Right ventricle myocardium superior (tissue), 1 donor: ENCODE results near the gene PKHD1. TPM values are rescaled to one million over a fixed set of nuclear protein-coding genes. Genes with fewer than 3 reads are reported as not detected.

Experiments
- ATAC-seq: fragments of 200-7000 bp; cut with Tn5 transposase; one replicate; pipeline ENCODE4 v1.9.1; 2020; ENCODE audit warnings: mild to moderate bottlenecking; ENCODE audit not compliant: poor library complexity
- DNase-seq: peaks from one replicate; pipeline ENCODE4 v3.0.0-alpha.2; 2020
- intact Hi-C: fragments of 100-400 bp; cut with DNase I; formaldehyde crosslinking; loops from one replicate; pipeline ENCODE4 v1.11.2; 2022
- total RNA-seq: library from RNA; stranded (reverse); fragmentation: NEBNext Ultra II Directional; extraction: Animal tissue kit (Norgen Biotek cat#: 25700); gene quantifications from one replicate; pipeline ENCODE4 v1.2.1, GENCODE V29; 2021
- donor health status: DM: no; HTN: yes; CAD: no; lungs with severe emphysema.

The PKHD1 gene
- total RNA-seq, 1 donor from 2014 or later, result not detected

DNA sequence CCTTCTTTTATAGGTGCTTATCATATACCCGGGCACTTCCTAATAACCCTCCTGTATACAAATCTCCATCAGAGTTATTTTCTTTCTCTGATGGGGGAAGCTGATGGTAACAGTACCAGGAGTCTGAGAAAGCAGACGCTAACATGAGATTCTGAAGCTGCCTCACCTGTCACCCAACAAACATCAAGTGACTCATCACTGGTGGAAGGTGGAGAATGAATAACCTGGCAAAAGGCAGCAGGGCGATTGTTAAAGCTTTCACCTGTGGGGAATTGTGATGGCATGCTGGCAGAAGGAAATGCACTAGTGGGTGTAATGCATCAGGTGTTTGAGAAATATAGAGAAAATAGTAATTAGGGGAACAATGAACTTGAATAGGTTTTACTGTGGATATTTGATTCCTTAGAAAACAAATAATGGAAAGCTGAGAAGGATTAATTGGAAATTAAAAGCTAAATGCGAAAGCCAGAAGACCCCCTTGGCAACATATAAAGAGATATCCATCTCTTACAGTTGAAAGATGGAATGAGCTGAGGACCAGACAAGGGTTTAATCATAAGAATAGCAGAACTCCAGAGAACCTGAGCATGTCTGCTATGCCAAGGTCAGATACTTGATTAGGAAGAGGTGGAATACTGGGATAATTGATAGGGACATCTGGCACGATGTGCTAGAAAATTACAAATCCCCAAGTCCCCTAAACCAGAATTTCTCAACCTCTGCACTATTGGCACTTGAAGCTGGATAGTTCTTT, 517.1 kb downstream of the PKHD1 start:
- intact Hi-C loops, result no loop called here
- ATAC-seq (no peak), DNase-seq (no peak)

DNA sequence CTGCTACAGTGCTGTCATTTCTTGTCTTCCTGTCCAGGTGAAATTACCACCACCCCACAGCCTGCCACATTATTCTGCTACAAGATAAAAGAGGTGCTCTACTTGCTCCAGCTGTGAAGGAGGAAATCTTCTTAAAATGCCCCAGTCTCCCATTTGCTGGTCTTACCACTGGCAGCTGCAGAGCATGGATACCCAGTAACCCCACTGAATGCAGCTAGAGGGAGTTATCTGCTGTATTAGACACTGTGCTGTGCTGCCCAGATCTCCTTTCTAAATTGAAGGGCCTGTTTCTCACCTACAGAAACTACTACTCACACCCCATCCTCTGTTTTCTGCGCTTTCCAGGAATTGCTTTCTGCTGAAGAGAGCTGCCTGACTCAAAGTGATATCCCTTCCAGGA, 517.8 kb downstream of the PKHD1 start:
- intact Hi-C loops, result no loop called here
- DNase-seq (no peak), ATAC-seq (no peak)

DNA sequence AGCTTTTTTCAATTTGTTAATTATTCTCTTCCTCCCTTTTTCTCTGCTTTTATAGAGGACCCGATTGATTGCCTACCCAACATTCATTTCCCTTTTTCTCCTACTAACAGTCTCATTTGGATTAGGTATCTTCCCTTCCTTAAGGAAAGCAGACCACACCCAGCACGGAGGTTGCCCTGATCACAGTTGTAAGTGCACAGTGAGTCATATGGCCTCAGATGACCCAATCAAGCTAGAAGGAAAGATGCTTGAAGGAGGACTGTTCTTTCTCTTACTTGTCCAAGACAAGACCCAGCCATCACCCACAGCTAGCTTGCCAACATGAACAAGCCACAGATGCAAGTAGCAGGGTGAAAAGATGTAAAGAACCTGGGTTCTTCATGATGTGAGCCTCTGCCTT, 518.6 kb downstream of the PKHD1 start:
- no peak for DNase-seq
- intact Hi-C loops, result no loop called here
- no peak for ATAC-seq

GRCh38 chr6:51565472-51565871, 521.9 kb downstream of the PKHD1 start:
- intact Hi-C loops, result no loop called here
- DNase-seq (no peak), ATAC-seq (no peak)

Other genes with a start within 250 kb of the PKHD1 start
- not detected for gene IL17A, start 98.8 kb upstream of the PKHD1 start, total RNA-seq
- not detected for gene IL17F, start 156.9 kb upstream of the PKHD1 start, total RNA-seq
- gene MCM3, start 197.1 kb upstream of the PKHD1 start, total RNA-seq, result 19.3 TPM